GM10847 (cell line): Measurements from ENCODE around the gene PBX1.

Experiments
- POLR2A ChIP-seq: IDR thresholded peaks from 2 replicates; pipeline ENCODE4 v1.6.1; 2011; ENCODE audit not compliant: insufficient read length; ENCODE audit errors: extremely low read depth

PBX1 gene

DNA sequence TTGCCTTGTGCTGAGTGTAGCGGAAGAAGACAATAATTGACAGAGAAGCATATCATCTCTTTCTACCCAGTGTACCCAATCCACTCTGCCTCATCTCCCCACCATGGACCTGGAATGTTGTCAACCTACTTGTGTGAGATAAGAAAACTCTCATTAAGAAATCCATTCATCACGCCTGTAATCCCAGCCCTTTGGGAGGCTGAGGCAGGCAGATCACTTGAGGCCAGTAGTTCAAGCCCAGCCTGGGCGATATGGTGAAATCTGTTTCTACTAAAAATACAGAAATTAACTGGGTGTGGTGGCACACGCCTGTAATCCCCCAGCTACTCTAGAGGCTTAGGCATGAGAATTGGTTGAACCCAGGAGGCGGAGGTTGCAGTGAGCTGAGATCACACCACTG lies 209.6 kb downstream of the PBX1 start:
- TF ChIP-seq POLR2A, result no peak

DNA sequence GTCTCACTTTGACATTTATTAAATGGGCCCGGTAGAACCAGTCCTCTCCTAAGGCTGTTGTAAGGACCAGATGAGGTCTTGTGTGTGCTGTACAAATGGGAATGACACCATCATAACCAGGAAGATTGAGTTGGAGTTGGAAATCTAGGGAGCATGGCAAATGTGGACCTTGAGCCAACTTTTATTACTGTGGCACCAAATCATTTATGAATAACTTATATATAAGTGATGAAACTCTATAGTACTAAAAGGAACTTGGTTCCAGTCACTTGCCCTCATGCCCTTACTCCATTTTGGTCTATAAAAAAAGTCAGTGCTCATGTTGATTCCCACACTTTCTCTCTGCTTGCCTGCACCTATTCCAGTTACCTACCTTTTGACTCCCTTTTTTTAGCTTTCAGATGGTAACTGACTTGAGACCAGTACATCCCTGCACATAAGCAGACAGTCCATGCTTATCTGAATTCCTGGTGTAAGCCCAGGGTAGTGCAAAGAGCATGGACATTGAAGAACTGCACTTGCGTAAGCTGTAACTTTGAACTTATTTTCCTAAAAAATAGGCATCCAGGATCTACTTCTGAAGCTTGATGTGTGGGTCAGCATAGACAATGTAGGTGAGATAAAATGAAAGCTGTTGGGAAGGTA lies 210.6 kb downstream of the PBX1 start:
- no peak for TF ChIP-seq POLR2A

- no peak for TF ChIP-seq POLR2A
Observed at GRCh38 chr1:164770131-164770529, 211.1 kb downstream of the PBX1 start.

DNA sequence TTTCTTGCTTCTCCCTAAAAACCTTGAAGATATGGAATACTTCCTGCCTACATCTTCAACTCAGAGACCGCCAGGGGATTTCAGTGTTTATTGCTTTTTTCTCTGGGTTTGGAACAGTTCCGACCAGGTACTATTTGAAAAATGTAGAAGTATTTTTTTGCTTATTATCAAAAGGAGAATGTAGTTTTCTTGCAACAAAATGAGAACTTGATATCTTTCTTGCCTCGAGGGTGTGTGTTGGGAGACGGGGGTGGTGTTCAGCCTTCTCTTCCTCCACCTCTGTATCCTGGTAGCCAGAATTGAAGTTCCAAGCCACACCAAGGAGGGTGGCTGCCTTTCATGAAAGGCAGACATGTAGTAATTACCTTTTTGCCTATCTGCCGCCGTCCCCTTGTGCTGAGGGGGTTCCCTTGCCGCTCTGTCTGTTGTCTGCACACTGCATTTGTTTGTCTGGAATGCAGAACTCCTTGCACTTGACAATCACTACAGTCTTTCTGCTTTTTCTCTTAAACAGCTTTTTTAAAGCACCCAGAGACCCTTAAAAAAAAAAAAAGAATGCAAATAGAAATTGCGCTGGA lies 212.1 kb downstream of the PBX1 start:
- no peak for TF ChIP-seq POLR2A

GRCh38 chr1:164771619-164772361 lies 212.8 kb downstream of the PBX1 start:
- TF ChIP-seq POLR2A, result no peak

- TF ChIP-seq POLR2A, result no peak
Observed at GRCh38 chr1:164772635-164773034, 213.7 kb downstream of the PBX1 start.

- no peak for TF ChIP-seq POLR2A
Observed at GRCh38 chr1:164773102-164773501, 214.1 kb downstream of the PBX1 start.

DNA sequence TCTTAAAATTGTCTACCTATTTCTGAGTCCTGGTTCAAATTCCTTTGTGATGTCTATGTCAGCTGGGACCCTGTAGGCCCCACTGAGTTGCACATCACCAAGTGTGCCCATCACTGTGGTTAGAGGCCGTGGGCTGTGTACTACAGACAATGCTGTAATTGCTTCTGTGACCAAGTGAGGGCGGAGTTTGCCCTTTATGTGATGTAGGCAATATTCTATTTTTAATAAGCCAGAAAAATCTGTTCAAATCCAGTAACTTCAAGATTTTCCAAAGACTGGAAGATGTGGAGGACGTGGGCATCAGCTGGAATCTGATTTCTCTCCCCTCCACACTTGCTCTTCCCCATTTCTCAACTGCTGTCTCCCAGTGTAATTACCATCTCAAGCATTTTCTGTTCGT lies 215.4 kb downstream of the PBX1 start:
- TF ChIP-seq POLR2A, result no peak

GRCh38 chr1:164774819-164775654 lies 216.1 kb downstream of the PBX1 start:
- no peak for TF ChIP-seq POLR2A

- no peak for TF ChIP-seq POLR2A
Observed at GRCh38 chr1:164777518-164777917, 218.5 kb downstream of the PBX1 start.

DNA sequence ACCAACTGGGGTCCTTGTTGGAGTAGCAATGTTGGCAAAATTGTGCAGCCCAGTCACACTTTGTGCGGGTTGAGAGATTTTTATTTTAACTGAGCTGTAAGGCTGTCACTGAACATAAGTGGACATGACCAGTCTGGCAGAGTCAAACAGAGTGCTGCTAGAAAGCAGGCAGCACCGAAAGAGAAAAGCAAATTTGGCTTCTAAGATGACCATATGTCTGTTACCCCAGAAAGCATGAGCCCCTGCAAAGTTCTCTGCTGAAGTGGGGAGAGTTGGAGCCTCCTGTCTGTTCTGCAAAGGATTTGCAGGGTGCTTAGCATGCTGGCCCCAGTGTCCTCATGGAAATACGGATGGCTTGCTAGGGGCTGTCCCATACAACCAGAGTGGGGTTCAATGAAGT lies 220.4 kb downstream of the PBX1 start:
- TF ChIP-seq POLR2A, result no peak

- no peak for TF ChIP-seq POLR2A
Observed at GRCh38 chr1:164780111-164780812, 221.3 kb downstream of the PBX1 start.

GRCh38 chr1:164780863-164781262 lies 221.9 kb downstream of the PBX1 start:
- TF ChIP-seq POLR2A, result no peak

GRCh38 chr1:164781972-164782371 lies 223.0 kb downstream of the PBX1 start:
- TF ChIP-seq POLR2A, result no peak
